Prostate gland (tissue), 2 donors: ENCODE data around the gene MREG.

ENCODE experiments used
- POLR2A ChIP-seq: fragments of 450-650 bp; IDR thresholded peaks from one replicate; pipeline ENCODE4 v1.6.1; 2016; ENCODE audit warnings: antibody characterized with exemption, mild to moderate bottlenecking
- POLR2AphosphoS5 ChIP-seq: sonication (generic); formaldehyde crosslinking; IDR thresholded peaks from one replicate; pipeline ENCODE4 v1.6.1; 2017; ENCODE audit warnings: antibody characterized with exemption
- TF ChIP-seq, protein P1 (sequence below), 4 experiments: fragments of 200-600 bp in 2 of 4; fragments of 450-650 bp in 2 of 4; sonication (generic) in 2 of 4; IDR thresholded peaks; 1 replicate in 3 of 4; 2 replicates in 1 of 4; pipeline ENCODE4 v1.5.1; 2016 to 2019; ENCODE audit warnings: antibody characterized with exemption in 4 of 4, mild to moderate bottlenecking in 2 of 4, moderate library complexity in 2 of 4

DNA sequence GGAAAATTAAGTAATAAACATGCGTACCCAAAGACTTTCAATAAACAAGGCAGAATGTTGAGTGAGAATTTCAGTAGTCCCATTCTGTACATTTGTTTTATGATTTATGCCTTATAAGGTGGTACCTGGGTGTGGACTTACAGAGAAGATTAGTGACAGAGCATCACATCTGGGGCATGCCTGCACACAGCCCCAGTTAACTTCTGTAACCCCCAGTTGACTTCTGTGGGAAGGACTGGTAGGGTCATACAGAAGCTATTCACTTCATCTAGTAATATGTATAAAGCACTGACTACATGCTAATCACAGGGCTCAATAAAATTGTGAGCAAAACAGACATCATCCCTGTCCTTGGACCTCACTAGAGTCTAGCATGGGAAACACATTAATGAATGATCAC is 16.1 kb downstream of the MREG start:
- TF ChIP-seq, protein P1, sequence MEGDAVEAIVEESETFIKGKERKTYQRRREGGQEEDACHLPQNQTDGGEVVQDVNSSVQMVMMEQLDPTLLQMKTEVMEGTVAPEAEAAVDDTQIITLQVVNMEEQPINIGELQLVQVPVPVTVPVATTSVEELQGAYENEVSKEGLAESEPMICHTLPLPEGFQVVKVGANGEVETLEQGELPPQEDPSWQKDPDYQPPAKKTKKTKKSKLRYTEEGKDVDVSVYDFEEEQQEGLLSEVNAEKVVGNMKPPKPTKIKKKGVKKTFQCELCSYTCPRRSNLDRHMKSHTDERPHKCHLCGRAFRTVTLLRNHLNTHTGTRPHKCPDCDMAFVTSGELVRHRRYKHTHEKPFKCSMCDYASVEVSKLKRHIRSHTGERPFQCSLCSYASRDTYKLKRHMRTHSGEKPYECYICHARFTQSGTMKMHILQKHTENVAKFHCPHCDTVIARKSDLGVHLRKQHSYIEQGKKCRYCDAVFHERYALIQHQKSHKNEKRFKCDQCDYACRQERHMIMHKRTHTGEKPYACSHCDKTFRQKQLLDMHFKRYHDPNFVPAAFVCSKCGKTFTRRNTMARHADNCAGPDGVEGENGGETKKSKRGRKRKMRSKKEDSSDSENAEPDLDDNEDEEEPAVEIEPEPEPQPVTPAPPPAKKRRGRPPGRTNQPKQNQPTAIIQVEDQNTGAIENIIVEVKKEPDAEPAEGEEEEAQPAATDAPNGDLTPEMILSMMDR (IDR thresholded peaks at IDR 0.05) = no peak
- TF ChIP-seq POLR2A (no peak), POLR2AphosphoS5 (no peak)
